HG02840 (cell line): ENCODE measurements around the gene ZNF841.
"Not testable (repeated sequence)": the region's sequence is repeated elsewhere in the genome, so short reads cannot be mapped to it uniquely, and the experiment has no call there.

Experiments
- ATAC-seq: cut with Tn5 transposase; IDR thresholded peaks from one replicate; pipeline ENCODE4 v1.9.1; 2021; ENCODE audit warnings: mild to moderate bottlenecking, moderate library complexity, moderate number of reproducible peaks; ENCODE audit not compliant: unreplicated experiment, low FRiP score

The ZNF841 gene

DNA sequence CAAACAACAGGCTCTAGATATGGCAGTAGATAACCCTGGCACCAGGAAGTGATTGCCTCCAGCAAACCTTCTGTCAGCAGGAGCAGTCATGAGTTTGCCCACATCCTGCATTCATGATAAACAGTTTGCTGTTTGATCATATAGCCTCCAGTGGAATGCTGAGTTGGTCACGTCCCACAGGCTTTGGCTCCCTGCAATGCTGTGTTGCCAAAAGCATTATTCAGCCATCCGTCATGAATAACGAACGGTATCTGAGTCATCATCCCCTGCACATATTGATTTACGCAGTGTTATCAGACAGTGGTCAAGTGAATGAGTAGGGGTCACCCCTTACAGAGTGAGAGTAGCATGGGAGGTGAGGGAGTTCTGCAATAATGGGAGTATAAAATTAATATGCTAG is 25.1 kb downstream of the ZNF841 start:
- no peak for ATAC-seq

DNA sequence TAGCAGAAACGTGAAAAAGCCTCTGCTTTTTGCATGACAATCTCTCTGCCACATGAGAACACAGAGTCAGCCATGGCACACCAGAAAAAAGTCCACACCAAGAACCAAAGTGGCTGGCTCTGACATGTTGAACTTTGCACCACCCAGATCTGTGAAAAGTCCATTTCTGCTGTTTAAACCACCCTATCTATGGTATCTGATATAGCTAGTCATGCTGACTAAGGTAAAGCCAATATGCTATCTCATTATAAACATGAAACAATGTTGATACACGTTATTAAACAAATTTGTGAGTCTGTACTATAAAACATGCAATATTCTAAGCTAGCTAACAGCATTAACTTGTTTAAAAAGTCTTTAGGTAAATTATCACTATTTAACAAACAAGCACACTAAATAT is 25.9 kb downstream of the ZNF841 start:
- no peak for ATAC-seq

DNA sequence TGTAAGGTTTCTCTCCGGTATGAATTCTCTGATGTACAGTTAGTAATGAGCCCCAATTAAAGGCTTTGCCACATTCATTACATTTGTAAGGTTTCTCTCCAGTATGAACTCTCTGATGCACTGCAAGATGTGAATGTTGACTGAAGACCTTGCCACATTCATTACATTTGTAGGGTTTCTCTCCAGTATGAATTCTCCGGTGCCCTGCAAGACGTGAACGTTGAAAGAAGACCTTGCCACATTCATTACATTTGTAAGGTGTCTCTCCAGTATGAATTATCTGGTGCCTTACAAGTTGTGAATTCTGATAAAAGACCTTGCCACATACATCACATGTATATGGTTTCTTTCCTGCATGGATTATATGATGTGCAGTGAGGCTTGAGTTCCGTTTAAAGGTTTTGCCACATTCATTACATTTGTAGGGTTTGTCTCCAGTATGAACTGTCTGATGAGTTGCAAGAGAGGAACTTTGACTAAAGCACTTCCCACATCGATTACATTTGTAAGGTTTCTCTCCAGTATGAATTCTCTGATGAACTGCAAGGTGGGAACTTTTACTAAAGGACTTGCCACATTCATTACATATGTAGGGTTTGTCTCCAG is 29.2 kb downstream of the ZNF841 start:
- ATAC-seq: no peak

DNA sequence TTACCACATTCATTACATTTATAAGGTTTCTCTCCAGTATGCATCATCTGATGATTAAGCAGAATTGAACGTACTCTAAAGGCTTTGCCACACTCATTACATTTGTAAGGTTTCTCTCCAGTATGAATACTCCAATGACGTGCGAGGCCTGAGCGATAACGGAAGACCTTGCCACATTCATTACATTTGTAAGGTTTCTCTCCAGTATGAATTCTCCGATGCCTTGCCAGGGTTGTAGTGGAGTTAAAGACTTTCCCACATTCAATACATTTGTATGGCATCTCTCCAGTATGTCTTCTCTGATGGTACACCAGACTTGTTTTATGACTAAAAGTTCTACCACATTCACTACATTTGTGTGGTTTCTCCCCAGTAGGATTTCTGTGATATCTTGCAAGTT is 30.2 kb downstream of the ZNF841 start:
- ATAC-seq: no peak

DNA sequence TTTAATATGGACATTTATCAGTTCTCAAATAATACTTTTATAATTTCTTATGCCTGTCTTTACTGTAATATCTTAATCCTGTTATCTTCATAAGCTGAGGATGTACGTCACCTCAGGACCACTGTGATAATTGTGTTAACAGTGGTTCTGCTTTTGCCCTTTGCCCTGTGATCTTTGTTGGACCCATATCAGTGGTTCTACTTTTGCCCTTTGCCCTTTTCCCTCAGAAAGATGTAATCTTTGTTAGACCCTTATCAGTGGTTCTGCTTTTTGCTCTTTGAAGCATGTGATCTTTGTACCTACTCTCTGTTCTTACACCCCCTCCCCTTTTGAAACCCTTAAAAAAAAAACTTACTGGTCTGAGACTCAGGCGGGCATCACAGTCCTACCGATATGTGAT is 39.1 kb downstream of the ZNF841 start:
- ATAC-seq: not testable (repeated sequence)

DNA sequence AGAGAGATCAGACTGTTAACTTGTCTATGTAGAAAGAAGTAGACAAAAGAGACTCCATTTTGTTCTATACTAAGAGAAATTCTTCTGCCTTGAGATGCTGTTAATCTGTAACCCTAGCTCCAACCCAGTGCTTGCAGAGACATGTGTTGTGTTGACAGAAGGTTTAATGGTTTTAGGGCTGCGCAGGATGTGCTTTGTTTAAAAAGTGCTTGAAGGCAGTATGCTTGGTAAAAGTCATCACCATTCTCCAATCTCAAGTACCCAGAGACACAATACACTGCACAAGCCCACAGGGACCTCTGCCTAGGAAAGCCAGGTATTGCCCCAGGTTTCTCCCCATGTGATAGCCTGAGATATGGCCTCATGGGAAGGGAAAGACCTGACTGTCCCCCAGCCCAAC is 43.8 kb downstream of the ZNF841 start:
- not testable (repeated sequence) for ATAC-seq

DNA sequence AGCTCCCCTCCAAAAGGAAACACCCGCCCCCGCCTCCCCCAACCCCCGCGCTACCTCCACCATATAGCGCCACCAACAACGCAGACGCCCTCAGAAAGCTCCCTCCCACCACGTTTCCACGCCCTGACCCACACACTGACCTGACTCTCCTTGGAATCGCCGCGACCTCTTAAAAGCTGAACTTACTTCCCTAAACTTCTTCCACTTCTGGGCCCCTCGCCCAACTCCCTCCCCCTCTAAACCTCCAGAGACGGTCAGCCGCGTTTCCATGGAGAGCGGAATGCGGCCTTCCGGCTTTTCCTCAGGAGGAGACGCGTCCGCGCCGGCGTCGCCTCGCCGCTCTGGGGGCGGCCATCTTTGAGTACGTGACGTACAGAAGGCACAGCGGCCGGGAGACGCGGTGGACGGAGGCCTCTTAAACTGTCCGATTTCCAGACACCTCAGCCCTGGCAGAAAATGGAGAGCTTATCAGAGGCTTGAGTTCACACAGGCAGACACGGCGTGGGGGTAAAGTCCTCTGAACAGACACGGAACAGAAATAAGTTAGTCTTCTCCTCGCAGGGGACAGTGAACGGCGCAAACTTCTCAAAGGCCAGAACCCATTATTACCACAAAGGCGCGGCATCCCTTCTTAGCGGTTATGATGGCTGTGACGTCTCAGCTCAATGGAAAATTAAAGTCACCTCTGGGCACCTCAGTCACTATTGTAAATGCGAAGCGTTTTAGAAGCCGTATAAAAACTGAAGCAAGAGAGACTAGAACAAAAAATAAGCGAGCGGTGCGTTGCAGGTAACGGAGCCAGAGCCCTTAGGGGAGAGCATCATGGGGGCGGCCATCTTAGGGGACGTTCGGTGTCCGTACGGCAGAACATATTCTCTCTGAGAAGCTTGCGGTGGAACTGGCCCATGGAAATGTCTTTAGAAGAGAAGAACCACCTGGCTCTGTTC is 46.7 kb downstream of the ZNF841 start, which contains the start of gene ZNF432:
Gene ZNF432 (minus strand): TSS at position 284 of the 947 bp plus-strand sequence. CDS start 1,970 bp downstream, outside the sequence.
- peak; percentile 91 for ATAC-seq

DNA sequence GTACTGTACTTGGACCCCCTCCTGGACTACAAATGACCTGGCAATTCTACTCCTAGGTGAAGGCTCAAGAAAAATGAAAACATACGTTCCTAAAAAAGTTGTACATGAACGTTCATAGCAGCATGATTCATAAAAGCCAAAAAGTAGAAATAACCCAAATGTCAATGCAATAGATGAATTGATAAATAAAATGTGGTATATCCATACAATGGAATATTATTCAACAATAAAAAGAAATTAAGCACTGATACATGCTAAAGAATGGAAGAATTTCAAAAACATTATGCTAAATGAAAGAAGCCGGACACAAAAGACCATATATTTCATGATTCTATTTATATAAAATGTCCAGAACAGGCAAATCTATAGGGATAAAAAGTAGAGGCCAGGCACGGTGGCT is 56.4 kb downstream of the ZNF841 start:
- ATAC-seq: no peak

DNA sequence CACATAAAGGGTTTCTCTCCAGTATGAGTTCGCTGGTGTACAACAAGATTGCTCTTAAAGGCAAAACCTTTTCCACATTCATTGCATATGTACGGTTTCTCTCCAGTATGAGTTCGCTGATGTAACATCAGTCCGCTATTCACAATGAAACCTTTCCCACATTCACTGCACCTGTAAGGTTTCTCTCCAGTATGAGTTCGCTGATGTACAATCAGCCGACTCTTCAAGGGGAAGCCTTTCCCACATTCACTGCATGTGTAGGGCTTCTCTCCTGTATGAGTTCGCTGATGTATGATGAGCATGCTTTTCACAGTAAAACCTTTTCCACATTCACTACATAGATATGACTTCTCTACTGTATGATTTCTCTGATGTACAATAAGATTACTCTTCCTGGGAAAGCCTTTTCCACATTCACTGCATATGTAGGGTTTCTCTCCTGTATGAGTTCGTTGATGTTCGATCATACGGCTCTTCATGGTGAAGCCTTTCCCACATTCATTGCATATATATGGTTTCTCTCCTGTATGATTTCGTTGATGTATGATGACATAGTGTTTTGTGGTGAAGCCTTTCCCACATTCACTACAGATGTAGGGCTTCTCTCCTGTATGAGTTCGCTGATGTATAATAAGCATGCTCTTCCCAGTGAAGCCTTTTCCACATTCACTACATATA is 61.4 kb downstream of the ZNF841 start:
- ATAC-seq: no peak

DNA sequence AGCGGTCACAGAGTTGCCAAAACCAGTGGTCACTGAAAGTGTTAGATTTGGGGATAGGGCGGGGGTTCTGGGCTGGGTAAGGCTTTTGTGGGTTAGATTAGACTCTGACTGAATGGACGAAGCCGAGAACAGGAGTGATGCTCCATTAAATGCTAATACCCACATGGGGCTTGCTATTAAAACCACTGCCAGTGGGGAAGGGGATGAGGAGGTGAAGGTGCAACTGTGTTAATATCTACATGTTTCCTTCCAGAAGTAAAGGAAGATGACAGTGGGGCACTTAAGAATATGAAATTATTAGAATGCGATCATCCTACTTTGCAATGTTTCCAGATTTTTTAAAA is 66.8 kb downstream of the ZNF841 start:
- no peak for ATAC-seq

DNA sequence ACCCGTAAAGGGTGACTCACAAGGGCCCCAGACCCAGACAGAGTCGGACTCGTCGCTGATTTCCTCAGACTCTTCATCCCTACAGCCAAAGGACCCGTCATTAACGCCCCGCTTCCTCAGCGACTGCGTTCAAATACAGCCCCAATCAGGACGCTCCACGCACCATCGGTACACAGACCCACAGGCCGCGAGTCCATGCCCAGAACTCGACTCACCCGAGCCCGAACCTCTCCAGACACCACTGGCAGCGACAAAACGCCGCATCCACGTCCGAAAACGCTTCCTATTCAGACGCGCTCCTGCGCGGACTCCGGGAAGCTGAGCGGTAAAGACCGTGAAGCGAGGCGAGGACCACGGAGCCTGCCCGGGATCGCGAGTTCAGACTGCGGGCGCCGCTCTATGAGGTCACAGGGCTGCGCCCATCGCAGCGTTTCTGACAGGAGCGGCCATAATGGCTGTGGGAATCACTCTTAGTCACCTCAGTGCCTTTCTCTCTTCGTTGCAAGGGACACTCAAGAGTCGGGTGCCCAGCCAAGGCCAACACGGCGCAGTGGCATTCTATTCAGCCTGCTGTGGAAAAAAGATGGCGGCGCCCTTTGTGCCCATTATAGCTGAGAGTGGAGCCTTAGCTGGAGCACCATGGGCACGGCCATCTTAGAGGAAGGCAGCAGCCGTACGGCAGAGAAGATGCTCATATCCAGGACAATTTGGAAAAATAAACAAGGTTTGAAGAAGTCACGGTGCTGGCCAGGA is 67.4 kb downstream of the ZNF841 start, which contains the start of gene ZNF614:
Gene ZNF614 (minus strand): TSS at position 353 of the 753 bp plus-strand sequence. CDS start 2,634 bp downstream, outside the sequence.
- ATAC-seq: peak; percentile 88

DNA sequence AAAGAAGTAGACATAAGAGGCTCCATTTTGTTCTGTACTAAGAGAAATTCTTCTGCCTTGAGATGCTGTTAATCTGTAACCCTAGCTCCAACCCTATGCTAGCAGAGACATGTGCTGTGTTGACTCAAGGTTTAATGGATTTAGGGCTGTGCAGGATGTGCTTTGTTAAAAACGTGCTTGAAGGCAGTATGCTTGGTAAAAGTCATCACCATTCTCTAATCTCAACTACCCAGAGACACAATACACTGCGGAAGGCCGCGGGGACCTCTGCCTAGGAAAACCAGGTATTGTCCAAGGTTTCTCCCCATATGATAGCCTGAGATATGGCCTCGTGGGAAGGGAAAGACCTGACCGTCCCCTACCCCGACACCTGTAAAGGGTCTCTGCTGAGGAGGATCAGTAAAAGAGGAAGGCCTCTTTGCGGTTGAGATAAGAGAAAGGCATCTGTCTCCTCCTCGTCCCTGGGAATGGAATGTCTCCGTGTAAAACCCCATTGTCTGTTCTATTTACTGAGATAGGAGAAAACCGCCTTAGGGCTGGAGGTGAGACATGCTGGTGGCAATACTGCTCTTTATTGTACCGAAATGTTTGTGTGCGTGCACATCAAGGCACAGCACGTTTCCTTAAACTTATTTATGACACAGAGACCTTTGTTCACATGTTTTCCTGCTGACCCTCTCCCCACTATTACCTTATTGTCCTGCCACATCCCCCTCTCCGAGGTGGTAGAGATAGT is 69.1 kb downstream of the ZNF841 start:
- ATAC-seq: not testable (repeated sequence)

DNA sequence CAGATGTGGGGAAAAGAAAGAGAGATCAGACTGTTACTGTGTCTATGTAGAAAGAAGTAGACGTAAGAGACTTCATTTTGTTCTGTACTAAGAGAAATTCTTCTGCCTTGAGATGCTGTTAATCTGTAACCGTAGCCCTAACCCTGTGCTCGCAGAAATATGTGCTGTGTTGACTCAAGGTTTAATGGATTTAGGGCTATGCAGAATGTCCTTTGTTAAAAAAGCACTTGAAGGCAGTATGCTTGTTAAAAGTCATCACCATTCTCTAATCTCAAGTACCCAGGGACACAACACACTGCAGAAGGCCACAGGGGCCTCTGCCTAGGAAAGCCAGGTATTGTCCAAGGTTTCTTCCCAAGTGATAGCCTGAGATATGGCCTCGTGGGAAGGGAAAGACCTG is 71.1 kb downstream of the ZNF841 start:
- ATAC-seq: not testable (repeated sequence)

DNA sequence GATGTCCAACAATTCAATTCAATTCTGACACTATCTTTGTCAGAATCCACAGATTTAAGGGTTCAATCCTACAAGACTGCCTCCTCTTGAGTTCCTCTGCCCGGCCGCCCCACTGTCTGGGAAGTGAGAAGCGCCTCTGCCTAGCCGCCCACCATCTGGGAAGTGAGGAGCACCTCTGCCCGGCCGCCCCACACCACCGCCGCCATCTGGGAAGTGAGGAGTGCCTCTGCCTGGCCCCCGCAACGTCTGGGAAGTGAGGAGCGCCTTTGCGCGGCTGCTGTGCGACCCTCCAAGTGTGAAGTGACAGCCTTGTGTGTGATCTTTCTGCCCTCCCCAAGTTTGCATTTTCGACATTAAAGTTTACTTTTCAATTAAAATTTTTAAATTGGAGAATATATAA is 73.4 kb downstream of the ZNF841 start:
- ATAC-seq: no peak

DNA sequence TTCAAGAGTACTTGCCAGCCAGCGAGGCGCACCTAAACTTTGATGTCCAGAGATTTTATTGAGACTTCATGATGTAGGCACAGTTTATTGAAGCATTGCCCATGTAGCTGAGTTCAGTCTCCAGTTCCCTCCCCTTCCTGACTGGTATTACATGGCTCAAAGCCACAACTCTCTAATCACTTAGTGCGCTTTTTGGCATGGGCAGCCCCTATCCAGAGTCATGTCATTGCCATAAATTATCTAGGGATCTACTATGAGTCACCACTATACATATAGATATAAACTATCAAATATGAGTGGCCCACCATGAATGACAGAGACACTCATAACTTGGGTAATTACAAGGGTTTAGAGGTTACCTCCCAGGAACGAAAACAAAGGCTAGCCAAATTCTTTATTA is 75.1 kb downstream of the ZNF841 start:
- no peak for ATAC-seq
